Measurements from ENCODE around the gene FSTL5. TPM values are rescaled to one million over a fixed set of nuclear protein-coding genes. Genes with fewer than 3 reads are reported as not detected.

Gene FSTL5
- total RNA-seq, 1 experiment from 2014 or later, result 29.4 TPM

DNA sequence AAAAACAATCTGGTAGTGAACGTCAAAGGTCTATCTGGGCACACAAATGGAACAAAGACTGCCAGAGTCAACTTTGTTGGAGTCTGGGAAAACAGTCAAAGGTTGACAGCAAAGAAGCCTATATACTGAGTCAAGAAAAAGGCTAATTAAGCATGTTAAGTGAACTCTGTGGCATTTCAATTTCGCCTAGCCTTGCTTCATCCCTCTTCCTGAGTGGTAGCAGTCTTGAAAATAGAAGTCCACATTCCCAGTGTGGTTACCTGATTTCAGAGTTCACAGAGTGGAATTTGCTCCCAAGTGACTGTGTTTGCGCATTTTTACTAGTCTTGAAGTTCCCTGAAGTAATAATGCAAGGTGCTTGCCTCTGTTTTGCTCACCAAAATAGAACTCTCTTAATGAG, 760.0 kb downstream of the FSTL5 start:
- H3K27ac ChIP-seq, result no peak overlapping the region
- no peaks in the 10 kb centered on the region for H3F3A ChIP-seq (ENCODE audit: insufficient read depth, low read depth)
- no peaks in the 10 kb centered on the region; the same call in 1 of the 2 replicates for H3K9me3 ChIP-seq (ENCODE audit: insufficient read depth, low read depth)
- H3K27me3 ChIP-seq (ENCODE audit: insufficient read depth, low read depth), result no peaks in the 10 kb centered on the region
- H3K4me1 ChIP-seq (replicated peaks; ENCODE audit: insufficient read depth), result no peaks in the 10 kb centered on the region
- H3K4me2 ChIP-seq, result no peak overlapping the region
- H2AFZ ChIP-seq, result no peak overlapping the region
- no peaks in the 10 kb centered on the region for H3K79me2 ChIP-seq (ENCODE audit: low read depth)
- no peaks in the 10 kb centered on the region for H3K36me3 ChIP-seq (ENCODE audit: low read depth)
- intact Hi-C loops (cut with micrococcal nuclease; ENCODE audit: unreplicated experiment), result no loop called here
- no peak for DNase-seq
- H3K4me3 ChIP-seq, result no peak overlapping the region
- POLR2A ChIA-PET (ENCODE audit: unreplicated experiment), result no interaction called here
- no peaks in the 10 kb centered on the region for H4K20me1 ChIP-seq (ENCODE audit: insufficient read depth)
- BruUV-seq (replicated peaks), result no TSS peak
- CTCF ChIA-PET, result no interaction called here
- TF ChIP-seq, protein P1, sequence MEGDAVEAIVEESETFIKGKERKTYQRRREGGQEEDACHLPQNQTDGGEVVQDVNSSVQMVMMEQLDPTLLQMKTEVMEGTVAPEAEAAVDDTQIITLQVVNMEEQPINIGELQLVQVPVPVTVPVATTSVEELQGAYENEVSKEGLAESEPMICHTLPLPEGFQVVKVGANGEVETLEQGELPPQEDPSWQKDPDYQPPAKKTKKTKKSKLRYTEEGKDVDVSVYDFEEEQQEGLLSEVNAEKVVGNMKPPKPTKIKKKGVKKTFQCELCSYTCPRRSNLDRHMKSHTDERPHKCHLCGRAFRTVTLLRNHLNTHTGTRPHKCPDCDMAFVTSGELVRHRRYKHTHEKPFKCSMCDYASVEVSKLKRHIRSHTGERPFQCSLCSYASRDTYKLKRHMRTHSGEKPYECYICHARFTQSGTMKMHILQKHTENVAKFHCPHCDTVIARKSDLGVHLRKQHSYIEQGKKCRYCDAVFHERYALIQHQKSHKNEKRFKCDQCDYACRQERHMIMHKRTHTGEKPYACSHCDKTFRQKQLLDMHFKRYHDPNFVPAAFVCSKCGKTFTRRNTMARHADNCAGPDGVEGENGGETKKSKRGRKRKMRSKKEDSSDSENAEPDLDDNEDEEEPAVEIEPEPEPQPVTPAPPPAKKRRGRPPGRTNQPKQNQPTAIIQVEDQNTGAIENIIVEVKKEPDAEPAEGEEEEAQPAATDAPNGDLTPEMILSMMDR (conservative IDR thresholded peaks at IDR 0.05), result no peak
- TF ChIP-seq EZH2 (IDR thresholded peaks at IDR 0.05; ENCODE audit: low read depth), result no peak
- no peaks in the 10 kb centered on the region for H3K9me2 ChIP-seq (ENCODE audit: insufficient read depth)

DNA sequence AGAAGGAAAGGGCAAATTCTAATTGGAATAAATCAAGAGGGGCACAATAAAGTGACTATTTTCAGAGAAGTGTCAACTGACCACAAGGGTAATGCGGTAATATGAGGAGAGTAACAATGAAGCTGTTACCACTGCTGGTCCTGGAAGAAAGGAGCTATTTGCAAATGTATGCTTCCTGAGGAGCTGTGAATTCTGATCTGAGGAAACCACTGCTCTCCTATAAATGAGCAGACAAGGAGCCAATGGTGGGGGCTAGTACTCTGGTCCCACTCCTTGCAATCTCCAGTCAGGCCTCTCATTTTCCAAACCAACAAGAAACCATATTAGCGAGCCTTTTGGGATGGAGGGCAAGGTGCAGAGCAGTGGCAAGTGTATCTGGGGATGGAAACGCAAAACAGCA, 770.2 kb downstream of the FSTL5 start:
- DNase-seq, result no peak
- Histone ChIP-seq H3K9me3 (ENCODE audit: insufficient read depth, low read depth) (no peaks in the 10 kb centered on the region), H3K27ac (no peak overlapping the region), H3K4me1 (replicated peaks; ENCODE audit: insufficient read depth) (no peaks in the 10 kb centered on the region), H3K4me2 (no peak overlapping the region), H3K4me3 (no peak overlapping the region), H2AFZ (no peak overlapping the region), H3K27me3 (ENCODE audit: insufficient read depth, low read depth) (no peaks in the 10 kb centered on the region), H3K36me3 (ENCODE audit: low read depth) (no peaks in the 10 kb centered on the region), H4K20me1 (ENCODE audit: insufficient read depth) (no peaks in the 10 kb centered on the region), H3F3A (ENCODE audit: insufficient read depth, low read depth) (no peaks in the 10 kb centered on the region), H3K79me2 (ENCODE audit: low read depth) (no peaks in the 10 kb centered on the region), H3K9me2 (ENCODE audit: insufficient read depth) (no peaks in the 10 kb centered on the region)
- CTCF ChIA-PET, result no interaction called here
- BruUV-seq (replicated peaks), result no TSS peak
- POLR2A ChIA-PET (ENCODE audit: unreplicated experiment), result no interaction called here
- intact Hi-C loops (cut with micrococcal nuclease; ENCODE audit: unreplicated experiment), result no loop called here
- no peak for TF ChIP-seq EZH2 (IDR thresholded peaks at IDR 0.05; ENCODE audit: low read depth)
- TF ChIP-seq, protein P1 (conservative IDR thresholded peaks at IDR 0.05), result no peak

DNA sequence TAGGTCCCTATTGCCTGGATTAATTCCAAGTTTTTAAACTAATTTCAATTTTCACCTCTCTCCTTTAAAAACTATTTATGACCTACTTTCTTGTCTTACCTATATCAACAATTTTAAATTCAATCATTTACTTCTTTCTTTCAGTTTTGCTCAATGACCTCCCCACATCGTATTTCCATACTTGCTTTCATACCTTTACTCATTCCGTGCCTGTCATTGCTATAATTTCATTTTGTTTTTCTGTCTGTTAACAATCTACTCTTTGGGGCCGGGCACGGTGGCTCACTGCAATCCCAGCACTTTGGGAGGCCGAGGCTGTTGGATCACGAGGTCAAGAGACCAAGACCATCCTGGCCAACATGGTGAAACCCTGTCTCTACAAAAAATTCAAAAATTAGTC, 781.1 kb downstream of the FSTL5 start:
- Histone ChIP-seq H3K27ac (no peak overlapping the region), H3K9me3 (ENCODE audit: insufficient read depth, low read depth) (no peaks in the 10 kb centered on the region), H3K79me2 (ENCODE audit: low read depth) (no peaks in the 10 kb centered on the region), H3K4me3 (no peak overlapping the region), H2AFZ (no peak overlapping the region), H3F3A (ENCODE audit: insufficient read depth, low read depth) (no peaks in the 10 kb centered on the region), H3K9me2 (ENCODE audit: insufficient read depth) (no peaks in the 10 kb centered on the region), H3K4me1 (replicated peaks; ENCODE audit: insufficient read depth) (no peaks in the 10 kb centered on the region), H4K20me1 (ENCODE audit: insufficient read depth) (no peaks in the 10 kb centered on the region), H3K4me2 (no peak overlapping the region), H3K27me3 (ENCODE audit: insufficient read depth, low read depth) (no peaks in the 10 kb centered on the region), H3K36me3 (ENCODE audit: low read depth) (no peaks in the 10 kb centered on the region)
- TF ChIP-seq EZH2 (IDR thresholded peaks at IDR 0.05; ENCODE audit: low read depth), result no peak
- TF ChIP-seq, protein P1 (conservative IDR thresholded peaks at IDR 0.05), result no peak
- no peak for DNase-seq
- ChIA-PET CTCF (no interaction called here), POLR2A (ENCODE audit: unreplicated experiment) (no interaction called here)
- BruUV-seq (replicated peaks), result no TSS peak
- intact Hi-C loops (cut with micrococcal nuclease; ENCODE audit: unreplicated experiment), result no loop called here
